ENCODE results near the gene SNRPF. TPM values are rescaled to one million over a fixed set of nuclear protein-coding genes. Genes with fewer than 3 reads are reported as not detected.

Gene SNRPF
- total RNA-seq, 2 donors from 2014 or later, result 36.3 to 36.6 TPM

Other genes with a start within 250 kb of the SNRPF start
- under 1 TPM; 0.26 to 0.69 TPM for gene NTN4, start 68.2 kb upstream of the SNRPF start, total RNA-seq
- gene CCDC38, start 83.7 kb downstream of the SNRPF start, total RNA-seq, result under 1 TPM; 0.34 to 0.63 TPM
- 1 to 10 TPM; 2.2 to 3.7 TPM for gene AMDHD1, start 84.4 kb downstream of the SNRPF start, total RNA-seq
- under 1 TPM; 0.51 to 0.96 TPM for gene HAL, start 137.4 kb downstream of the SNRPF start, total RNA-seq
- 100 to 1,000 TPM; 115 to 116 TPM for gene LTA4H, start 176.6 kb downstream of the SNRPF start, total RNA-seq